Measurements from ENCODE around the gene MITF. TPM values are rescaled to one million over a fixed set of nuclear protein-coding genes. Genes with fewer than 3 reads are reported as not detected.

Gene MITF
- polyA plus RNA-seq, 1 donor (not counting 4 experiments of a cell fraction or from before 2014, with no cell fraction given) = 2.7 TPM

- DNase-seq (ENCODE audit: low read depth, low spot score) (no peak), FAIRE-seq (no peak)
- no peaks in the 10 kb centered on the region for H3K9me1 ChIP-seq (ENCODE audit: control insufficient read depth, extremely low read depth, insufficient read depth, low read length)
- no peak overlapping the region for H2AFZ ChIP-seq (ENCODE audit: control insufficient read depth, low read length)
- no peaks in the 10 kb centered on the region for H3K27me3 ChIP-seq (ENCODE audit: control insufficient read depth, extremely low read depth, insufficient read depth, low read length)
- no peaks in the 10 kb centered on the region for H3K79me2 ChIP-seq (ENCODE audit: control insufficient read depth, insufficient read depth, low read length)
- no peaks in the 10 kb centered on the region for H3K4me1 ChIP-seq (ENCODE audit: control insufficient read depth, extremely low read depth, insufficient read depth, low read length)
- no peaks in the 10 kb centered on the region for H3K36me3 ChIP-seq (ENCODE audit: control insufficient read depth in 2 of 2, extremely low read depth in 1 of 2, insufficient read depth in 2 of 2, low read length in 2 of 2)
- H3K27ac ChIP-seq (ENCODE audit: control insufficient read depth, insufficient read depth, low read length) = no peak overlapping the region
- H3K4me2 ChIP-seq (ENCODE audit: control insufficient read depth, extremely low read depth, insufficient read depth, low read depth, low read length) = no peak overlapping the region
- H3K9me3 ChIP-seq (ENCODE audit: control insufficient read depth, low read depth, low read length) = no peaks in the 10 kb centered on the region
- no peaks in the 10 kb centered on the region for H4K20me1 ChIP-seq (ENCODE audit: control insufficient read depth, extremely low read depth, insufficient read depth, low read length)
- dilution Hi-C loops (cut with MboI; ENCODE audit: extremely low pct_ligation_motif_present, low sequenced_read_pairs) = no loop called here
- H3K9ac ChIP-seq (ENCODE audit: control insufficient read depth, extremely low read depth, insufficient read depth, low read length) = no peak overlapping the region
- TF ChIP-seq EZH2 (IDR thresholded peaks at IDR 0.05; ENCODE audit: low read length) = no peak
- TF ChIP-seq CTCF (optimal IDR thresholded peaks at IDR 0.05 in 1 of 3, IDR thresholded peaks at IDR 0.05 in 1 of 3, conservative IDR thresholded peaks at IDR 0.05 in 1 of 3; ENCODE audit: extremely low read depth in 1 of 3, insufficient read depth in 2 of 3, low read length in 3 of 3) = no peak
- no peak overlapping the region for H3K4me3 ChIP-seq (ENCODE audit: control insufficient read depth in 2 of 3, extremely low read depth in 1 of 3, insufficient read depth in 2 of 3, low read depth in 1 of 3, low read length in 3 of 3)
Measured at GRCh38 chr3:69710153-69710977, 28.9 kb upstream of the MITF start.

GRCh38 chr3:69712269-69712668 lies 27.0 kb upstream of the MITF start:
- dilution Hi-C loops (cut with MboI; ENCODE audit: extremely low pct_ligation_motif_present, low sequenced_read_pairs) = no loop called here
- FAIRE-seq = no peak
- Histone ChIP-seq H3K4me3 (ENCODE audit: control insufficient read depth in 2 of 3, extremely low read depth in 1 of 3, insufficient read depth in 2 of 3, low read depth in 1 of 3, low read length in 3 of 3) (no peak overlapping the region), H3K36me3 (ENCODE audit: control insufficient read depth in 2 of 2, extremely low read depth in 1 of 2, insufficient read depth in 2 of 2, low read length in 2 of 2) (no peaks in the 10 kb centered on the region), H4K20me1 (ENCODE audit: control insufficient read depth, extremely low read depth, insufficient read depth, low read length) (no peaks in the 10 kb centered on the region), H3K27me3 (ENCODE audit: control insufficient read depth, extremely low read depth, insufficient read depth, low read length) (no peaks in the 10 kb centered on the region), H3K4me1 (ENCODE audit: control insufficient read depth, extremely low read depth, insufficient read depth, low read length) (no peaks in the 10 kb centered on the region), H3K9me3 (ENCODE audit: control insufficient read depth, low read depth, low read length) (no peaks in the 10 kb centered on the region), H2AFZ (ENCODE audit: control insufficient read depth, low read length) (no peak overlapping the region), H3K79me2 (ENCODE audit: control insufficient read depth, insufficient read depth, low read length) (no peaks in the 10 kb centered on the region), H3K27ac (ENCODE audit: control insufficient read depth, insufficient read depth, low read length) (no peak overlapping the region), H3K9me1 (ENCODE audit: control insufficient read depth, extremely low read depth, insufficient read depth, low read length) (no peaks in the 10 kb centered on the region), H3K9ac (ENCODE audit: control insufficient read depth, extremely low read depth, insufficient read depth, low read length) (no peak overlapping the region), H3K4me2 (ENCODE audit: control insufficient read depth, extremely low read depth, insufficient read depth, low read depth, low read length) (no peak overlapping the region)
- DNase-seq (ENCODE audit: low read depth, low spot score) = no peak
- TF ChIP-seq CTCF (optimal IDR thresholded peaks at IDR 0.05 in 1 of 3, IDR thresholded peaks at IDR 0.05 in 1 of 3, conservative IDR thresholded peaks at IDR 0.05 in 1 of 3; ENCODE audit: extremely low read depth in 1 of 3, insufficient read depth in 2 of 3, low read length in 3 of 3) (no peak), EZH2 (IDR thresholded peaks at IDR 0.05; ENCODE audit: low read length) (no peak)

All from keratinocyte (primary cell).